T-helper 2 cell treated with Interferon-gamma antibody and Interleukin-4, amounts not matched to agents 100 ng/mL and 5 ng/mL, for 36 hours (primary cell): ENCODE measurements around the gene TBCD. TPM values are rescaled to one million over a fixed set of nuclear protein-coding genes. Genes with fewer than 3 reads are reported as not detected.

Experiments used
- intact Hi-C: fragments of 100-400 bp; cut with micrococcal nuclease; formaldehyde crosslinking; loops from one replicate; pipeline ENCODE4 v1.15.1; 2023
- total RNA-seq: library from RNA; stranded (reverse); gene quantifications from 2 replicates; pipeline ENCODE4 v1.2.3, GENCODE V29; 2022

TBCD gene
- total RNA-seq, 1 donor from 2014 or later: 177 TPM

- intact Hi-C loops: no loop called here
Measured at GRCh38 chr17:82917699-82918345, 166.0 kb downstream of the TBCD start.

- intact Hi-C loops: no loop called here
Measured at GRCh38 chr17:82918508-82918907, 166.6 kb downstream of the TBCD start.

DNA sequence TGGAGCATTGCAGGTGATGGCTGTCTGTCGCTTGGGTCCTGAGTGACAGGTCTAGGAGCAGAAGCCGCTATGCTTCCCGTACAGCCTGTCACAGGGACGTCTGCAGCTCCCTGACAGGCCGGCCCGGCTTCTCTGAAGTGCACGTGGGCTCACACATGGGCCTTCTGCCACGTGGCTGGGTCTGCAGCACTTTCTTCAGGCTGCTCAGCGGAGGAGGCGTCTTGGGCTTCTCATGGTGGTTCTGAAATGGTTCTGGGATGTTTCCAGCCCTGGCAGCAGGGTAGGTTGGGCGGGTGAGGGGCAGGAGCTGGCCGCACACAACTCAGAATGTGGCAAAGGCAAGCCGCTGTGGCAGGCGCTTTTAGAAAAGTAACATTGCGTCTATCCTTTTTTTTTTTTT is 168.3 kb downstream of the TBCD start:
- intact Hi-C loops: no loop called here

DNA sequence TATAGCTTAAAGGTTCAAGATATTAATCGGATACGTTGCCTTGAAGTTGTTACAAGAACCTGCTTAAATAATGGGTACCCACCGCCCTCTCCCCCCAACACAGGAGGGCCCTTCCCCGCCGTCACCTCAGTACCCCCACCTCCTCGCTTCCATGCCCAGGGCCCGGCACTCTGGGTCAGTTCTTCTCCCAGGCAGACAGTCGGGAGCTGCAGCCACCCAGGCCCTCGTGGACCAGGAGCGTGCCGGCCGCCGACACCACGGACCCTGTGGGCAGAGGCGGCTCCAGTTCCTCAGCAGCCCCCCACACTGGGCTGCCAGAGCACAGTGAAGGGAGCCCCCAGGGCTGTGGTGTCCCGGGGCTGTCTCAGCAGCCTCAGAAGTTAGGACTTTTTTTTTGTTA is 168.8 kb downstream of the TBCD start:
- intact Hi-C loops: no loop called here

DNA sequence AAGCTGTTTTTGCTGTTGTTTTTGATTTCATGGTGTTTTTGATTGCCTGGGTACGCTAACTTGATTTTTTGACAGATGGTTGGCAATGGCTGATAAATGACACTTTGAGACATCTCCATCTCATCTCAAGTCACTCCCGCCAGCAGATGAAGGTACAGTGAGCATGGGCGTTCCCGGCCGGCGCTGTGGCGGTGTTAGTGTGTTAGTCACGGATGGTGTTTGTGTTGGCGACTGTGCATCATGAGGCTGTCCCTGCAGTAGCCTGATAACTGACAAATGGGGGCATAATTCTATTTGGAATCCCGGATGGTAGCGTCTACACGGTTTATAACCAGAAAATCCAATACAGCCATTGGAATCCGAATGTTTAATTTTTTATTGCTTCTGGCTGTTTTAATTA is 169.6 kb downstream of the TBCD start:
- intact Hi-C loops: no loop called here

DNA sequence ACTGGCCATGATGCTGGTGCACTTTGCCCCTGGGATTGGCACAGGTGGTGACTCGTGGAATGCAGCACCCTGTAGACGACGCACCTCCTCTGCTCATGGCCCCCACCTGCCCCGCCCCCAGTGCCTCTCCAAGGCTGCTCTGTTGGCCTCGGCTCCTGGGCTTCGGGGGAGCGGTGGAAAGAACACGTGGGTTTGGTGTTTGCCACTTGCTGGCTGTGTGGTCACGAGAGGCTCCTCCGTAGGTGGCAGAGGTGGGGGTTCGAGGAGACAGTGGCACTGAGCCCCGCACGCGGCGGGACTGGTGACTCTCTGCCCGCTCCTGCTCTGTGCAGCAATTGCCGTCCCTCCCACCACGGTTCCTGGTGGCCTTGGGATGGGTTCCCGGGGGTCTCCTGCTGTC is 170.8 kb downstream of the TBCD start:
- intact Hi-C loops: no loop called here

DNA sequence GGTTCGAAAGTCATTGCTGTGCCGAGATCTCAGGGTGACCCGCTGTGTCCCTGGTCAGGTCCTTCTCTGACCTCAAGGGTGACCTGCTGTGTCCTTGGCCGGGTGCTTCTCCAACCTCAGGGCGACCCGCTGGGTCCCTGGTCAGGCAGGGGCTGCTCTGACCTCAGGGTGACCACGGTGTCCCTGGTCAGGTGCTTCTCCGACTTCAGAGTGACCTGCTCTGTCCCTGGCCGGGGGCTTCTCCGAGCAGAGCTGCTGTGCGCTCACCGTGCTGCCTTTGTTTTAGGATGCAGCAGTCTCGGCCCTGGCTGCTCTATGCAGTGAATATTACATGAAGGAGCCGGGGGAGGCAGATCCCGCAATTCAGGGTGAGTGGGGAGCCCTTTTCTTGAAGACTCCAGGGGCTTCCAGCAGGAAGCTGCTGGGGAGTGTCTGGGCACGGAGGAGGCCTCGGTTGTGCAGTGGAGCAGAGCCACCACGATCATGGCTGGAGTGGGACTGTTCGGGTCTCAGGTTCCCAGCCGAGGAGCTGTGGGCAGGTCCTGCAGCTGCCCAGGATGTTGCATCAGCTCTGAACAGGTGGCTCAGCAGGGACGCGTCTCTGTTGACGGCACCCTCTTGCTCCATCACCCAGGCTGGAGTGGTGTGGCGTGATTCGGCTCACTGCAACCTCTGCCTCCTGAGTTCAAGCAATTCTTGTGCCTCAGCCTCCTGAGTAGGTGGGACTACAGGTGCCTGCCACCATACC is 171.7 kb downstream of the TBCD start:
- intact Hi-C loops: no loop called here

DNA sequence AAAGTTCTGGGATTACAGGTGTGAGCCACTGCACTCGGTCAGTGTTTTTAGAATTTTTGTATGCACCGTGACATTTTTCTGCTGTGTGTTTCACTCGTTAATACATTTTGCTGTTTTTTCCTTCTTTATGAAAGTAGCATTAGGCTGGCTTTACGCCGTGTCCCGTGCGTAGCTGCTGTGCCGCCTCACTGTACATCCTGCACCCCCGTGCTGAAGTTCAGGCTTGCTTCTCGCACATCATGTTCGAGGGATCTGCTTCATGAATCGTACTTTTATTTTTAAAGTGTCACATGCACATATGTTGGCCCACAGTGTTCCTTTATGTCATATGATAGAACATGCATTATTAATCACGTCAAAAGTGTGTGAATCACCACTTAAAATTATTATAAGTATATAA is 172.3 kb downstream of the TBCD start:
- intact Hi-C loops: no loop called here

DNA sequence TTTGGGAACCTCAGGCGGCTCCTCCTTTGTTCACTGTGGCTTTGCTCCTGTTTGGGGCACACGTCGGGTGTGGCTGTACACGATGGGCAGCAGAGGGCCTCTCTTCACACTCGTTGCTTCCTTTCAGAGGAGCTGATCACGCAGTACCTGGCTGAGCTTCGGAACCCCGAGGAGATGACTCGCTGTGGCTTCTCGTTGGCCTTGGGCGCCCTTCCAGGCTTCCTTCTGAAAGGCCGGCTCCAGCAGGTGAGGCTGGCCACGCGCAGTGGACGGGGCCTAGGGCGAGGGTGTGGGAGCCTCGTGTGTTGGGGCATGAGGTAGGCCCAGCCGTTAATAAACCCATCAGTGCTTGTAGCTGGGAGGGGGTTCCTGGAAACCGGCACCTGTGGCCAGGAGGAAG is 172.9 kb downstream of the TBCD start:
- intact Hi-C loops: no loop called here

GRCh38 chr17:82925336-82925735 is 173.5 kb downstream of the TBCD start:
- intact Hi-C loops: no loop called here

DNA sequence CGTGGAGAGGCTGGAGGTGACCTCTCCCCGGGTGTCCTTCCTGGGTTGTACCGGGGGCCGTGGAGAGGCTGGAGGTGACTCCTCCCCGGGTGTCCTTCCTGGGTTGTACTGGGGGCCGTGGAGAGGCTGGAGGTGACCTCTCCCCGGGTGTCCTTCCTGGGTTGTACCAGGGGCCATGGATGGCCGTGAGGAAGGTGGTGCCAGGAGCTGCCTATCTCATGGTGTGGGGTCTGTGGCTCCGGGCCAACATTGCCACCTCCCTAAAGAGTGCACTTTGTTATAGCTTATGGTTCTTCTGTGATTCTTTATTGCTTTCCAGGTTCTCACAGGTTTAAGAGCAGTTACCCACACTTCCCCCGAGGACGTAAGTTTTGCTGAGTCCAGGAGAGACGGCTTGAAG is 174.2 kb downstream of the TBCD start:
- intact Hi-C loops: no loop called here

- intact Hi-C loops: no loop called here
Measured at GRCh38 chr17:82926716-82927115, 174.9 kb downstream of the TBCD start.

GRCh38 chr17:82927311-82927660 is 175.4 kb downstream of the TBCD start:
- intact Hi-C loops: no loop called here

- intact Hi-C loops: no loop called here
Measured at GRCh38 chr17:82927661-82928601, 176.1 kb downstream of the TBCD start.

- intact Hi-C loops: no loop called here
Measured at GRCh38 chr17:82929011-82929622, 177.3 kb downstream of the TBCD start.

GRCh38 chr17:82929676-82930042 is 177.8 kb downstream of the TBCD start:
- intact Hi-C loops: no loop called here

DNA sequence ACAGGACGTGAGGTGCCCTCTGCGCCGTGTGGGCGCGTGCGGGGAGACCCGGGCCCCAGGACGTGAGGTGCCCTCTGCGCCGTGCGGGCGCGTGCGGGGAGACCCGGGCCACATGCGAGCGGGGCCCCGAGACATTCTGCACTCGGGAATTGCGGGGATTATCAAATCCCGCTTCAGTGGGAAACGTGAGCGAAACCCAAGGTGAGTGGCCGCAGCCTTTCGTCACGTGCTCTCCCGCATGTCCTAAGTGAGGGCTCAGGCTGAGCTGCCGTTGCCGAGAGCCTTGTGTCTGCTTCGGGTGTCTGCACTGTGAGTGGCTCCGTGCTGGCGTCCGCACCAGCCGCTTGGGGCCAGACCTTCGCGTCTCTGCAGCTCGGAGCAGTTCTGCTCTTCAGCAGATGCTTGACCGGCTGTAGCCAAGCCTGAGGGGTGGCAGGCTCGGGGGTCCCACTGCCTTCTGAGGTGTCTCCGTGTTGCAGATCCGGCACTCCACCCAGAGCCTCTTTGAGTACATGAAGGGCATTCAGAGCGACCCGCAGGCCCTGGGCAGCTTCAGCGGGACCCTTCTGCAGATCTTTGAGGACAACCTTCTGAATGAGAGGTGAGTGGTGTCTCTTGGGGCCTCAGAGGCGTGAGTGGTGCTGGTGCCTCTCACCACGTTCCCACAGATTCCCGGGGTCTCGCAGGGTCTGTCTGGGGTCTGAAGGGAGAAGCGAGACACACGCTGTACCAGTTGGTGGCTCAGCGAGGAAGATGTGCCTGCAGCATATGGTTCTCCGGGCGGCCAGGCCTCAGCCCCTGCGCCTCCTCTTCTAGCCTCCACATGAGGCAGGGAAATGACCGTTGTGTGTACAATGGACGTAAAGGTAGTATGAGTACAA is 178.4 kb downstream of the TBCD start:
- intact Hi-C loops: no loop called here

DNA sequence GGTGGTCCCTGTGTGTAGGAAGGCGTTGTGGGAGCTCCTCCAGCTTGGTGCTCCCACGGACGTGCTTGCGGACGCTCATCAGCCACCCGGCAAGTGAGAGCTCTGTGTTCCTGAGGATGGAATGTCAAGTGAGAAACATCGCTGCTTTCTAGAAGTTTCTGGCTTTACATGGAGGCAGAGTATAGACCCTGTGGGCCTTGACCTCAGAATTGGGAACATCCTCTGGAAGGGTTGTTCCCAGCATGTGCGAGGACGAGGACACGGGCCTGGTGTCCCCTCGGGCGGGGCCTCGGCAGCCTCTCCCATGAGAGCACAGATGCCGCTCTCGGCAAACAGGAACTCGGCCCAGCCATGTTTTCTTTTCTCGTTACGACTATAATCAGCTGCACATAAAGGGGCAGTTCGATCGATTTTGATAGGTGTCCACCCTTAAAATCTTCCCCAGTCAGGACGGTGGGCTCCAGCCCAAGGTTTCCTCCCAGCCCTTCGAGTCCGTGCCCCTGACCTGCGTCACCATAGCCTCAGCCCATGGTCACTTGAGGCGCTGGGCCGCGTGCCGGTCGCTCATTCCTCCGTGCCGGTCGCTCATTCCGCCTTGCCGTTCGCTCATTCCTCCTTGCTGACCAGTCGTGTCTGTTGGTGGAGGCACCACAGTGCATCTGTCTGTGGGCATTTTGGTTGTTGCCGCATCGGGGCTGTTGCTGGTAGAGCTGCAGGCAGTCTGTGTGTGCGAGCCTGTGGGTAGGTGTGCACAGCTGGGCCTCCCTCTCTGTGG is 179.2 kb downstream of the TBCD start:
- intact Hi-C loops: no loop called here

- intact Hi-C loops: no loop called here
Measured at GRCh38 chr17:82931699-82932517, 180.0 kb downstream of the TBCD start.
